AG04450 (cell line): ENCODE measurements around the gene SMPDL3B. TPM values are rescaled to one million over a fixed set of nuclear protein-coding genes. Genes with fewer than 3 reads are reported as not detected.

Experiments used
- CTCF ChIA-PET: fragments of 300-600, 350-600 bp; formaldehyde crosslinking; extraction: SDS; loops from one replicate; lab custom pipeline; 2022; ENCODE audit warnings: antibody characterized with exemption, inconsistent platforms; lab: Charles Lee
- POLR2A ChIA-PET: fragments of 350-600 bp; formaldehyde crosslinking; extraction: SDS; loops from one replicate; lab custom pipeline; 2021; ENCODE audit warnings: antibody characterized with exemption, inconsistent platforms; lab: Yijun Ruan, JAX
- DNase-seq: peaks from one replicate; pipeline ENCODE4 v3.0.0-alpha.2; 2011; ENCODE audit warnings: low read depth, low spot score
- H3K27ac ChIP-seq: one replicate; pipeline ENCODE4 v1.5.1; 2012; ENCODE audit warnings: low read depth, low read length, control low read depth
- H3K27me3 ChIP-seq: one replicate; pipeline ENCODE4 v1.6.0; 2012; ENCODE audit warnings: low read length; ENCODE audit not compliant: control insufficient read depth, insufficient read depth
- H3K4me3 ChIP-seq: 2 replicates; pipeline ENCODE4 v1.5.1; 2011; ENCODE audit warnings: mild to moderate bottlenecking, low read depth, low read length, control low read depth
- H3K9me3 ChIP-seq: 2 replicates; pipeline ENCODE4 v1.5.1; 2012; ENCODE audit warnings: low read length; ENCODE audit not compliant: control insufficient read depth, insufficient read depth
- CTCF ChIP-seq: IDR thresholded peaks from 2 replicates; pipeline ENCODE4 v1.5.1; 2011; ENCODE audit warnings: low read depth, low read length, control low read depth, inconsistent platforms
- polyA plus RNA-seq: library from polyadenylated mRNA; depleted of rRNA; stranded (reverse); fragments of >200 nt; gene quantifications from 2 replicates; pipeline ENCODE4 v1.2.3, GENCODE V29; 2011

Gene SMPDL3B
- polyA plus RNA-seq, 1 experiment = 0.05 TPM

GRCh38 chr1:27979859-27980201, 45.0 kb downstream of the SMPDL3B start:
- Histone ChIP-seq H3K4me3 (no peak overlapping the region), H3K9me3 (no peaks in the 10 kb centered on the region), H3K27ac (no peak overlapping the region), H3K27me3 (no peaks in the 10 kb centered on the region)
- no peak for TF ChIP-seq CTCF
- POLR2A ChIA-PET = interaction anchor here (1.0 to 1.2 kb wide), 2 partner anchors 20 to 149 kb away, joined by 3 to 5 read pairs; partner anchors contain the start of genes PPP1R8 and XKR8
- CTCF ChIA-PET = interaction anchor here (0.7 to 4.4 kb wide), 7 partner anchors 9 to 310 kb away, joined by 3 to 51 read pairs (median 4); no protein-coding TSS in a partner anchor
- DNase-seq = no peak

- Histone ChIP-seq H3K27ac (no peak overlapping the region), H3K4me3 (no peak overlapping the region), H3K27me3 (no peaks in the 10 kb centered on the region), H3K9me3 (no peaks in the 10 kb centered on the region)
- POLR2A ChIA-PET = interaction anchor here (1.0 to 1.2 kb wide), 2 partner anchors 21 to 150 kb away, joined by 3 to 5 read pairs; partner anchors contain the start of genes PPP1R8 and XKR8
- CTCF ChIA-PET = interaction anchor here (0.7 to 4.4 kb wide), 9 partner anchors 8 to 311 kb away, joined by 3 to 51 read pairs (median 4); no protein-coding TSS in a partner anchor
- no peak for DNase-seq
- TF ChIP-seq CTCF = no peak
These were observed 45.5 kb downstream of the SMPDL3B start for GRCh38 chr1:27980216-27980845.

GRCh38 chr1:27981145-27981544, 46.3 kb downstream of the SMPDL3B start:
- POLR2A ChIA-PET = interaction anchor here (0.7 kb wide), 1 partner anchor 176 kb away, joined by 5 read pairs; no protein-coding TSS in a partner anchor
- Histone ChIP-seq H3K4me3 (no peak overlapping the region), H3K9me3 (no peaks in the 10 kb centered on the region), H3K27ac (no peak overlapping the region), H3K27me3 (no peaks in the 10 kb centered on the region)
- DNase-seq = no peak
- no peak for TF ChIP-seq CTCF
- CTCF ChIA-PET = interaction anchor here (0.8 to 4.4 kb wide), 5 partner anchors 7 to 312 kb away, joined by 3 to 51 read pairs (median 4); no protein-coding TSS in a partner anchor

GRCh38 chr1:27990920-27991537, 56.2 kb downstream of the SMPDL3B start:
- no peaks in the 10 kb centered on the region for H3K9me3 ChIP-seq
- ChIA-PET POLR2A (no interaction called here), CTCF (interaction anchor here (0.9 to 1.4 kb wide), 2 partner anchors 100 to 133 kb away, joined by 3 to 4 read pairs; no protein-coding TSS in a partner anchor)
- DNase-seq = no peak
- no peaks in the 10 kb centered on the region for H3K27me3 ChIP-seq
- H3K27ac ChIP-seq = no peak overlapping the region
- no peak overlapping the region for H3K4me3 ChIP-seq
- TF ChIP-seq CTCF = no peak

- POLR2A ChIA-PET = no interaction called here
- no peak for TF ChIP-seq CTCF
- Histone ChIP-seq H3K4me3 (no peak overlapping the region), H3K27me3 (no peaks in the 10 kb centered on the region), H3K9me3 (no peaks in the 10 kb centered on the region), H3K27ac (no peak overlapping the region)
- no peak for DNase-seq
- CTCF ChIA-PET = interaction anchor here (1.4 kb wide), 1 partner anchor 99 kb away, joined by 4 read pairs; no protein-coding TSS in a partner anchor
These were observed 57.5 kb downstream of the SMPDL3B start for GRCh38 chr1:27992276-27992675.
